B cell (primary cell): ENCODE measurements around the gene MSLN. TPM values are rescaled to one million over a fixed set of nuclear protein-coding genes. Genes with fewer than 3 reads are reported as not detected.

Source experiments
- ATAC-seq: fragments of 200-7000 bp; cut with Tn5 transposase; one replicate; pipeline ENCODE4 v1.10.0; 2021; ENCODE audit warnings: low read depth, mild to moderate bottlenecking, moderate number of reproducible peaks, moderate library complexity
- CTCF ChIA-PET: fragments of 350-600 bp; sonication (Branson Sonifier 250); formaldehyde crosslinking; loops from one replicate; lab custom pipeline; 2021; ENCODE audit warnings: antibody characterized with exemption, inconsistent platforms; lab: Charles Lee
- POLR2A ChIA-PET: fragments of 350-600 bp; sonication (Branson Sonifier 250); formaldehyde crosslinking; loops from one replicate; lab custom pipeline; 2021; ENCODE audit warnings: antibody characterized with exemption; lab: Charles Lee
- DNase-seq: peaks from one replicate; pipeline ENCODE4 v3.0.0; 2013
- H2AFZ ChIP-seq: 2 replicates; pipeline ENCODE4 v1.6.1; 2012; ENCODE audit warnings: mild to moderate bottlenecking, low read depth, low read length; ENCODE audit not compliant: insufficient read depth, poor library complexity, severe bottlenecking
- H3K27ac ChIP-seq, 2 donors: 1 replicate in 1 of 2; 2 replicates in 1 of 2; pipeline ENCODE4 v1.5.1; 2012 to 2013; ENCODE audit warnings: low read length in 2 of 2, mild to moderate bottlenecking in 2 of 2, moderate library complexity in 1 of 2
- H3K27me3 ChIP-seq, 4 experiments: fragments of 200-600 bp in 1 of 4; sonication (generic) in 1 of 4; replicated peaks in 1 of 4; 1 replicate in 2 of 4; 2 replicates in 2 of 4; pipeline versions ENCODE4 v1.6.1 to v1.7.0; 2013 to 2016; ENCODE audit warnings: low read length in 3 of 4, mild to moderate bottlenecking in 2 of 4, mixed read lengths in 1 of 4, moderate library complexity in 1 of 4; ENCODE audit not compliant: insufficient read depth in 4 of 4, control insufficient read depth in 3 of 4; ENCODE audit errors: control extremely low read depth in 1 of 4
- H3K36me3 ChIP-seq, 2 experiments: replicated peaks in 1 of 2; 1 replicate in 1 of 2; 2 replicates in 1 of 2; pipeline versions ENCODE4 v1.6.1 to v1.7.1; 2013; ENCODE audit warnings: low read length in 1 of 2; ENCODE audit not compliant: insufficient read depth in 2 of 2, control insufficient read depth in 1 of 2; ENCODE audit errors: control extremely low read depth in 1 of 2, extremely low read depth in 1 of 2
- H3K4me1 ChIP-seq, 2 donors: fragments of 200-600 bp in 1 of 2; sonication (generic) in 1 of 2; 1 replicate in 1 of 2; 2 replicates in 1 of 2; pipeline versions ENCODE4 v1.5.1 to v1.6.1; 2013 to 2017; ENCODE audit warnings: low read length in 2 of 2; ENCODE audit not compliant: control insufficient read depth in 2 of 2, insufficient read depth in 2 of 2
- H3K4me2 ChIP-seq: replicated peaks from 2 replicates; pipeline ENCODE3; 2012; ENCODE audit warnings: mild to moderate bottlenecking, low read depth, low read length; ENCODE audit not compliant: poor library complexity, severe bottlenecking
- H3K4me3 ChIP-seq, 5 experiments: fragments of 200-600 bp in 1 of 5; sonication (generic) in 1 of 5; 1 replicate in 3 of 5; 2 replicates in 2 of 5; pipeline versions ENCODE4 v1.5.1 to v1.7.0; 2011 to 2016; ENCODE audit warnings: low read length in 4 of 5, mild to moderate bottlenecking in 4 of 5, low read depth in 2 of 5, control low read depth in 1 of 5, moderate library complexity in 1 of 5; ENCODE audit not compliant: insufficient read depth in 1 of 5; ENCODE audit errors: control extremely low read depth in 1 of 5, extremely low read depth in 1 of 5
- H3K79me2 ChIP-seq: fragments of 200-600 bp; sonication (generic); one replicate; pipeline ENCODE4 v1.6.0; 2016; ENCODE audit warnings: low read length; ENCODE audit not compliant: control insufficient read depth, insufficient read depth
- H3K9ac ChIP-seq: fragments of 200-600 bp; sonication (generic); 2 replicates; pipeline ENCODE4 v1.6.1; 2017; ENCODE audit warnings: mild to moderate bottlenecking, low read length, moderate library complexity
- H3K9me3 ChIP-seq, 3 donors: one replicate each; pipeline versions ENCODE4 v1.6.1 to v1.7.1; 2013; ENCODE audit warnings: low read length in 2 of 3; ENCODE audit not compliant: control insufficient read depth in 2 of 3, insufficient read depth in 1 of 3; ENCODE audit errors: control extremely low read depth in 1 of 3
- H4K20me1 ChIP-seq: 2 replicates; pipeline ENCODE4 v1.6.0; 2012; ENCODE audit warnings: mild to moderate bottlenecking, low read length; ENCODE audit not compliant: insufficient read depth, control insufficient read depth, poor library complexity, severe bottlenecking
- H3K27ac Mint-ChIP-seq: one replicate; pipeline ENCODE4 v1.8.0; 2021; ENCODE audit warnings: mixed read lengths
- H3K27me3 Mint-ChIP-seq: one replicate; pipeline ENCODE4 v1.8.0; 2021; ENCODE audit warnings: mixed read lengths
- H3K4me1 Mint-ChIP-seq: one replicate; pipeline ENCODE4 v1.8.0; 2021; ENCODE audit warnings: mixed read lengths
- H3K4me3 Mint-ChIP-seq: one replicate; pipeline ENCODE4 v1.8.0; 2021; ENCODE audit warnings: mixed read lengths
- H3K9me3 Mint-ChIP-seq: one replicate; pipeline ENCODE4 v1.8.0; 2022; ENCODE audit warnings: mixed read lengths; ENCODE audit not compliant: insufficient read depth
- EZH2 ChIP-seq: IDR thresholded peaks from 2 replicates; pipeline ENCODE4 v1.6.1; 2012; ENCODE audit warnings: borderline replicate concordance, low read depth, mild to moderate bottlenecking, moderate library complexity, low read length; ENCODE audit not compliant: insufficient read depth, poor library complexity, severe bottlenecking
- WGBS: methylation state at CpG from one replicate; pipeline ENCODE4 v1.1.5; 2013; ENCODE audit warnings: missing lambda C conversion rate; ENCODE audit not compliant: insufficient coverage; 5-methylcytosine and 5-hydroxymethylcytosine counted together
- intact Hi-C: fragments of 100-400 bp; cut with micrococcal nuclease; formaldehyde crosslinking; loops from one replicate; pipeline ENCODE4 v1.10.0; 2022
- polyA plus RNA-seq: library from polyadenylated mRNA; depleted of rRNA; stranded (reverse); fragments of >200 nt; gene quantifications from 2 replicates; pipeline ENCODE4 v1.2.3, GENCODE V29; 2012
- total RNA-seq, 2 donors: library from RNA; stranded (reverse); fragments of 120-200 nt in 1 of 2; gene quantifications; 1 replicate in 1 of 2; 2 replicates in 1 of 2; pipeline versions ENCODE4 v1.2.3 to v1.2.4, GENCODE V29; 2013 to 2022
- TF ChIP-seq, protein P1 (sequence below): fragments of 200-600 bp; IDR thresholded peaks from one replicate; pipeline ENCODE4 v1.8.0; 2022; ENCODE audit warnings: antibody characterized with exemption, mild to moderate bottlenecking

The MSLN gene
- total and polyA plus RNA-seq, 2 donors (not counting 1 experiment from before 2014, with no cell fraction given), result not detected

DNA sequence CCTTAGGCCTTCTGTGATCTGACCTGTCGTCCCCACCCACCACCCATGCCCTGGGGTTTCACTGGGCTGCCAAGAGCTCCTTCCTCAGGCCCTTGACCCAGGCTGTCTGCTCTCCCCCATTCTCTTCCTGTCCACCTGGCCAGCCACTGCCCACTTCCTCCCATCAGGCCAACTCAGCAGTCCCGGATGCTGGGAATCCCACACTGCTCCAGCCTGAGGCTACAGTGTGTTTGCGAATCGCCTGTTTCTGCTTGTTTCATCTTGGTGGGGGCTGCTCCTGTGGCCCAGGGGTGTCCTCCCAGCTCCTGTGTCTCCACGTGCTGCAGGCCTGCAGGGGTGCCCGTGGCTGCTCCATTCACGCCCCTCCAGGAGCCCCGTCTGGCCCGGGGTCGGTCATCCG lies 46.5 kb upstream of the MSLN start:
- H3K4me1 ChIP-seq, result peaks cover 12 to 20% of the 10 kb centered on the region in 2 donors
- H3K4me3 ChIP-seq, result no peak overlapping the region
- CTCF ChIA-PET, result interaction anchor here (0.8 to 7.6 kb wide), 7 partner anchors 9 to 135 kb away, joined by 3 to 94 read pairs (median 9); partner anchors contain the start of genes CHTF18, CIAO3, HAGHL and RPUSD1
- H3K4me3 Mint-ChIP-seq, result peak overlapping the region; percentile 54
- no peaks in the 10 kb centered on the region for H3K36me3 ChIP-seq
- H3K27me3 Mint-ChIP-seq, result peaks cover 13% of the 10 kb centered on the region
- H3K27me3 ChIP-seq, result peaks cover 0 to 51% (median 22%) of the 10 kb centered on the region in 4 experiments
- WGBS, result 66% methylated on average over 11 of the region's 11 CpGs
- H3K27ac ChIP-seq, result no peak overlapping the region
- no peak overlapping the region for H3K9ac ChIP-seq
- POLR2A ChIA-PET, result no interaction called here
- peaks cover 5% of the 10 kb centered on the region for H3K4me1 Mint-ChIP-seq
- DNase-seq (no peak), ATAC-seq (no peak)
- H3K27ac Mint-ChIP-seq, result no peak overlapping the region
- TF ChIP-seq EZH2, result no peak
- no peaks in the 10 kb centered on the region for H3K9me3 Mint-ChIP-seq
- peak overlapping the region; percentile 95 for H3K4me2 ChIP-seq
- peaks cover 0 to 15% (median 0%) of the 10 kb centered on the region in 3 donors for H3K9me3 ChIP-seq
- intact Hi-C loops, result no loop called here
- no peak overlapping the region for H2AFZ ChIP-seq
- no peaks in the 10 kb centered on the region for H3K79me2 ChIP-seq
- H4K20me1 ChIP-seq, result peaks cover 11% of the 10 kb centered on the region

DNA sequence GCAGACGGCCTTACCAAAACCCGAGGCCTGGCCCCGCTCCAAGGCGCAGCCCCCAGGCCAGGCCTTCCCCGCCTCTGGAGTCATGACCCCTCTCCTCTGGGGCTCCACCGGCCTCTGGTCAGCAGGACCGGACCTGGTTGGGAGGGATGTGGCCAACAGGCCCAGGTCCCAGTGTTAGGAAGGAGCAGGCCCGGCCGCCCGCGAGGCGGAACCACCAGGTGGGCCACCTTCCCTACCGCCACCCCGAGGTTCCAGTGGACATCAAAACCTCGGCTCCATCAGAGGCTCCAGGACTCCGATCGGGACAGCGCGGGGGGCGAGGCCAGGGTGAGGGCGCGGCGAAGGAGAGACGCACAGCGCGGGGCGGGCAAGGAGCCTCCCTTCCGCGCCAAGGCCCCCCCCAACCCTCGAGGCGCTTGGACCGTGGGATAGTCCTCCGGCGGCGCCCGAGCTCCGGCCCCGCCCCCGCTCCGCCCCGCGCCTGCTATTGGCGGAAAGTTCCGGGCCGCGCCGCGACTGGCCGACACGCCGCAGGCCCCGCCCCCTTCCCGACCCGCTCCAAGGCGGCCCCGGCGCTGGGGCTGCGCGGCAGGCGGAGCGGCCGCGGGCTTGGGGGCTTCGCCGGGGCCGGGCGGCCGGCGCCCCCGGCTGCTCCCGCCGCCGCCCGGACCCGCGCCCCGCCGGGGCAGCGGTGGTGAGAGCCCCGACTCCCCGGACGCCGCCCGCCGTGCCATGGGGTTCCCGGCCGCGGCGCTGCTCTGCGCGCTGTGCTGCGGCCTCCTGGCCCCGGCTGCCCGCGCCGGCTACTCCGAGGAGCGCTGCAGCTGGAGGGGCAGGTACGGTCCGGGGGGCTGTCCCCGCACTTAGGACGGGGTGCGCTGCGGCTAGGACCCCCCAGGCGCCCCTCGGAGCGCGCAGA lies 45.7 kb upstream of the MSLN start, which contains the start of gene METRN:
Gene METRN, plus strand, starts transcription at position 561 of the 919 bp plus-strand sequence. Its CDS starts 172 bp downstream, at position 733.
- peak within 1 kb of the TSS; percentile 95 for H3K4me2 ChIP-seq
- intact Hi-C loops, result loop anchor here (5.0 kb wide), 1 partner anchor 257 kb away; the partner anchor contains the start of gene LMF1
- H3K27ac Mint-ChIP-seq, result no peak within 1 kb of the TSS
- no peaks in the 10 kb centered on the region for H3K9me3 Mint-ChIP-seq
- H3K9ac ChIP-seq, result peak within 1 kb of the TSS; percentile 61
- peak within 1 kb of the TSS in 4 of 5 experiments; percentile 8 to 61 (median 54) for H3K4me3 ChIP-seq
- peaks cover 11% of the 10 kb centered on the region for H4K20me1 ChIP-seq
- ATAC-seq (peak; percentile 91), DNase-seq (peak; percentile 88)
- peaks cover 10% of the 10 kb centered on the region for H3K27me3 Mint-ChIP-seq
- TF ChIP-seq, protein P1, sequence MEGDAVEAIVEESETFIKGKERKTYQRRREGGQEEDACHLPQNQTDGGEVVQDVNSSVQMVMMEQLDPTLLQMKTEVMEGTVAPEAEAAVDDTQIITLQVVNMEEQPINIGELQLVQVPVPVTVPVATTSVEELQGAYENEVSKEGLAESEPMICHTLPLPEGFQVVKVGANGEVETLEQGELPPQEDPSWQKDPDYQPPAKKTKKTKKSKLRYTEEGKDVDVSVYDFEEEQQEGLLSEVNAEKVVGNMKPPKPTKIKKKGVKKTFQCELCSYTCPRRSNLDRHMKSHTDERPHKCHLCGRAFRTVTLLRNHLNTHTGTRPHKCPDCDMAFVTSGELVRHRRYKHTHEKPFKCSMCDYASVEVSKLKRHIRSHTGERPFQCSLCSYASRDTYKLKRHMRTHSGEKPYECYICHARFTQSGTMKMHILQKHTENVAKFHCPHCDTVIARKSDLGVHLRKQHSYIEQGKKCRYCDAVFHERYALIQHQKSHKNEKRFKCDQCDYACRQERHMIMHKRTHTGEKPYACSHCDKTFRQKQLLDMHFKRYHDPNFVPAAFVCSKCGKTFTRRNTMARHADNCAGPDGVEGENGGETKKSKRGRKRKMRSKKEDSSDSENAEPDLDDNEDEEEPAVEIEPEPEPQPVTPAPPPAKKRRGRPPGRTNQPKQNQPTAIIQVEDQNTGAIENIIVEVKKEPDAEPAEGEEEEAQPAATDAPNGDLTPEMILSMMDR, result no peak
- no peak for TF ChIP-seq EZH2
- H3K4me3 Mint-ChIP-seq, result peak within 1 kb of the TSS; percentile 72
- H2AFZ ChIP-seq, result peak within 1 kb of the TSS; percentile 77
- H3K9me3 ChIP-seq, result peaks cover 0 to 15% (median 0%) of the 10 kb centered on the region in 3 donors
- peaks cover 8% of the 10 kb centered on the region for H3K4me1 Mint-ChIP-seq
- no peak within 1 kb of the TSS for H3K27ac ChIP-seq
- peaks cover 0 to 44% (median 17%) of the 10 kb centered on the region in 4 experiments for H3K27me3 ChIP-seq
- ChIA-PET POLR2A (interaction anchor here (1.4 to 2.1 kb wide), 2 partner anchors 11 to 26 kb away, joined by 4 to 11 read pairs; partner anchors contain the start of genes CCDC78 and CIAO3), CTCF (interaction anchor here (0.9 to 7.6 kb wide), 6 partner anchors 11 to 70 kb away, joined by 3 to 94 read pairs (median 15); partner anchors contain the start of genes CHTF18, CIAO3, HAGHL and RPUSD1)
- WGBS, result 5% methylated on average over 107 of the region's 108 CpGs
- H3K79me2 ChIP-seq, result no peaks in the 10 kb centered on the region
- peaks cover 15 to 25% of the 10 kb centered on the region in 2 donors for H3K4me1 ChIP-seq
- H3K36me3 ChIP-seq, result no peaks in the 10 kb centered on the region
